ENCODE data around the gene GSTO2. TPM values are rescaled to one million over a fixed set of nuclear protein-coding genes. Genes with fewer than 3 reads are reported as not detected.
A peak's percentile ranks its signal among the peaks of the same experiment; 100 is the strongest.
"Not testable (repeated sequence)": the region's sequence is repeated elsewhere in the genome, so short reads cannot be mapped to it uniquely, and the experiment has no call there.

Gene GSTO2
- total RNA-seq (2014; rRNA removed; shearing (Covaris generic)) = 0.72 TPM in 1 of 2 replicates, not detected in the other

DNA sequence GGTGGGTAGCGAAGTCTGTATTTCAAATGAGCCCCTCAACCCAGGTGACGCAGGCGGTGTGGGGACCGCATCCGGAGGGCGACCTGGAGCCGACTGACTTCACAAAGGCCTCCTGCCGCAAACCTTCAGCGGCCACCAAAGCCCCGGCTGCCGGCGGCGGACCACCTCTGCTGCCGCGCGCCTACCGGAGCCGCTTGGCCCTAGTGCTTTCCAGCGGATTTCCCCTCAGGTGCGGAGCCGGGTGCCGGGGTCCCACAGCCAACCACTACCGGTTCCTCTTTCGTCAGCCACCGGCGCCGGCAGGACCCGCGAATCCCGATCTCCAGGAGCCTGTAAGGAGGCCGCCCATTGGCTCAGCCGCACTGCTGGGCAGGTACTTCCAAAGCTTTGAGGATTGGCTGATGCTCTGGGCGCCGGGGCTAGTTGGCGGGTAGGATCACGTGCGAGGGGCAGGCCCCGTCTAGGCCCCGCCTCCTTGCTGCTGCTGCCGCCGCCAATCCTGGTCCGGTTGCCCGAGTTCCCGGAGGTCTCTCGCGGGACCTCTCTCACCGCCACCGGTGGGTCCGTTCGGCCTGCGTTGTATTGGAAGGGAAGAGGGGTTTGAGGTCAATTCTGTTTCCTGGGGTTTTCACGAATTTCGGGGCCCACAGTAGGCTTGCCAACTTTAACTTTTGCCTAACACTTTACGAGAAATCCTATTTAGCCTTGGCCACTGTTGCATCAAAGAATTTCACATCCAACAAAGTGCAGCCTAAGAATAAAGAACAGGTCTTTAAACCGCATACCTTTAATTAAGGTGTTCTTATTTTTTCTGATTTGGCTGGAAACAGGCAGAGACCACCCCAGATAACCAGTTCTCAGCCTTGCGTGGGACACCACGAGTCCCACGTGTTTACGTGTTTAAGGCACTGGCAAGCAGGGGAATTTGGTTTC lies at the start of gene GSTO2:
TSS of gene GSTO2 (plus strand) at position 472 of the 933 bp plus-strand sequence. CDS start 5,732 bp downstream, outside the sequence.
- peak; percentile 98 for DNase-seq (ENCODE audit: low spot score)

DNA sequence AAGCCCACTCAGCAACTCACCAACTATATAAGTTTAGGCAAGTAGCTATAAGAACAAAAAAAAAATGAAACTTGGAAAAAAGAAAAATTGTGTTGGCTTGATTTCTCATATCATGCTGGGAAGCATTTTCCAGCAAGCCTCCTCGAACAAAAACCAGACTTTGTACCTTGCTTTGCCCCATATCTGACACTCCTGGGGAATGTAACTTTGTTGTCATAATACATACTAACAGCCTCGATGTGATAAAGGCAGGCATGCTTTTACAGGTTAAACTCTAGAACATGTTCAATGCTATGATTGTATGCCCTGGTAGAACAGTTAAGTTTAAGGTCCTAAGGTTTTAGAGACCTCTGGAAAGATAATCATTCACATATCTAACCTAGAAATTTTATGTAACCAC lies 48.5 kb upstream of the GSTO2 start:
- DNase-seq (ENCODE audit: low spot score) = no peak

DNA sequence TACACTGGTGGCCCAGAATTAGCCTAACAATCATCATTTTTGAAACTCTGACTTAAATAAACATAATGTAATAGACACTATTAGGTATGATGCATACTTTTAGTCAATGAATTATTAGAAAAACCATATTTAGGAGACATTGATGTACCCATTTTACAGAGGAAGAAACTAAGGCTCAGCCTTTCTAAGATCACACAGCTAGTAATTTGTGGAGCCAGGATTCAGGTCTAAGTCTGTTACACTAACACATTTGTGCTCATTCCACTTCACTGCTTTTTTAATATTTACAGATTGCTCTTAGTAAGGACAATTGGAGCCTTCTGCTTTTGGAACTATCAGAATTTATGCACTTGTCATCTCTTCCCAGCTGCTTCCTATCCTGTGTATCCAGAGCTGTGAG lies 45.7 kb upstream of the GSTO2 start:
- DNase-seq (ENCODE audit: low spot score) = no peak

DNA sequence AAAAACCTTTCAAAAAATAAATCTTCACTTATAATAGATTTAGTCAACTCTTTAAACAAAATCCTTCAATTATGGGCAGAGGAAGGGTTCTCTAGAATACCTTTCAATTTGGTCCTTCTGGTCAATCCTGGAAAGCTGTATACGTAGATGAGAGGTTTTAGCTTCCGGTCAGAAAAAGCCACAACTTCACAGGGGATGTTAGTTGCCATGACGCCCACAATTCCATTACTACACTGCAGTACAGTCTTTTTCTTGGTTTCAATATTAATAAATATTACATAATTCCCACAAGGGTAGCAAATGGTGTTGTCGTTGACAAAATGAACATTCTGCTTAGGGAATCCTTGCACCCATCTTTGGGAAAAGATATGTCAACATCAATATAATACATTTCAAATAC lies 38.5 kb upstream of the GSTO2 start:
- DNase-seq (ENCODE audit: low spot score) = no peak

DNA sequence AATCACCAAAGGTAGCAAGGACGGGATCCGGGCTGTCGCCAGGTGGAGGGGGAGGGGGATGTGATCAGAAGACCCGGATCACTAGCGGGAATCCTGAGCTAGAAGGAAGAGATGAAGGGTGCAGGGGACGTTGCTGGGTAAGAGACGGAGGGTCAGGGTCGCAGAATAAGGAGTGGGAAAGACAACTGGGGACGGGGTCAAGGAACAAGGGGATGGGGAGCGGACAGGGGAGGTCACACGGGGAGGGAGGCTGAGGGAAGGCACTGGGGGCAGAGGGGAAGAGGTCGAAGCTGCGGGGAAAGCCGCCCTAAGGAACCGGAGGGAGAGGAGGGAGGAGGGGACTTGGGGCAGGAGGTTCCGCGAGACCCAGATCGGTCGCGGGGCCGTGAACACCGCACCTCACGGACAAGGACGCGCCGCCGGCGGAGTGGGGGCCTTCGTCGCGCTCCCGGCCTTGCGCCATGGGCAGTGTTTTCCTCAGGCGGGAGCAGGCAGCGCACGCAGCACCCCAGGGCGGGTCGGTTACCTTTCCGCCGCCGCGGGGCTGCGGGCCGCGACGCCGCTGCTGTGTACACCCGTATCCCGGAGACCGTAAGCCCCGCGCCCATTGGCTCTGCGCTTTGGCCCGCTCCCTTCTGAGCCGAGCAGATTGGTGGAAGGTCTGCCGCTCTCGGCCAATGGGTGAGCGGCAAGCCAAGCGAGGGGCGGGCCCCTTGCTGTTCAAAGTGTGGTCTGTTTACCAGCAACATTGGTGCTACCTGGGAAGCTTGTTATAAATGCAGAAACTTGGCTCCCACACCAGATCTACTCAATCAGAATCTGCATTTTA lies 37.0 kb upstream of the GSTO2 start, which contains the start of gene CFAP43:
TSS of gene CFAP43 (minus strand) at position 581 of the 829 bp plus-strand sequence. CDS start at position 463, 118 bp downstream.
- DNase-seq (ENCODE audit: low spot score) = peak; percentile 94

DNA sequence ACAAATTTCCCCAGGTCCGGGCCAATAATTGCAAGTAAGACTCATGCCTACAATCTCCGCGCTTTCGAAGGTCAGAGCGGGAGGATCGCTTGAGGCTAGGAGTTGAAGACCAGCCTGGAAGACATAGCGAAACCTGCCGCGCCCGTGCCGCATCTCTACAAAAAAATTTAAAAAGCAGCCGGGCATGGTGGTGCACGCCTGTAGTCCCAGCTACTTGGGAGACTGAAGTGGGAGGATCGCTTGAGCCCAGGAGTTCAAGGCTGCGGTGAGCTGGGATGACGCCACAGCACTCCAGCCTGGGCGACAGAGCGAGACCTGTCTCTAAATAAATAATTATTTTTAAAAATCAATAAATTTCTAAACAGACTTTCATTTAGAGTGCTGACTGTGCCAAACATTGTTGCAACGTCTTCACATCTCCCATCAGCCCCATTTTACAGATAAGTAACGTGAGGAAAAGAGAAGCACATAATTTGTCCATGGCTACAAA lies 36.3 kb upstream of the GSTO2 start:
- DNase-seq (ENCODE audit: low spot score) = no peak

DNA sequence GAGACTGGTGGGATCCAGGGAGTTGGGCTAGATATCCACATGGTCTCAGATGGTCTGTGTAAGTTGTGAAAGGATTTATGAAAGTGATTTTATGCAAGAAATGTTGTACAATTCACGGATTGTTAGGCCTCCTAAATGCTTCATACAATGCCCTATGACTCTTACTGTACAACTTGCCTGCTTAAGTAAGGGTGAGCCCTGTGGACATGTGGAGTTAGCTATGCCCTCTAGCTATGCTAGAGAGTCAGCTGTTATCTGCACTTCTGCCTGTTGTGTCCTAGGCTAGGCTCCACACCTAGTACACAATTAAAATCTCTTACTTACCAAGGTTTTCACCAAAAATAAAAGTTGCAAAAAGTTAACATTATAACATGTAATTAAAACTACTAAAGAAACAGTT lies 35.2 kb upstream of the GSTO2 start:
- DNase-seq (ENCODE audit: low spot score) = no peak

DNA sequence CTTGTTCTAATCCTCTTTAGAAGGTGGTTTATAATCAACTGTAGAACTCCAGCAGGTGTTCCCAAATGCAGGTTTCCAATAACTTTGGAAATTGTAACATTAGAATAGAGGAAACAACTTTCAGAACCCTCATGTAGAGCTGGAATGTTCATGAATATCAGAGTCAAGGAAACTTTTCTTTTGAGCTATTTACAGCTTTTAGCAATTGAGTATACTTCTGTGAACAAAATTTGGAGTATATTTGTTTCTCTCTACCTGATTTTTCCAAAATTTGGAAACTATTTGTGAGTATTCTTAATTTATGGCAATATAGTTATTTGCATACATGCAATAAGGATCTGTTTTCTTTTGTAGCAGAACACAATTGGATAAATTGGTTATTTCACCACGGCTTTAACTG lies 34.0 kb upstream of the GSTO2 start:
- DNase-seq (ENCODE audit: low spot score) = no peak

DNA sequence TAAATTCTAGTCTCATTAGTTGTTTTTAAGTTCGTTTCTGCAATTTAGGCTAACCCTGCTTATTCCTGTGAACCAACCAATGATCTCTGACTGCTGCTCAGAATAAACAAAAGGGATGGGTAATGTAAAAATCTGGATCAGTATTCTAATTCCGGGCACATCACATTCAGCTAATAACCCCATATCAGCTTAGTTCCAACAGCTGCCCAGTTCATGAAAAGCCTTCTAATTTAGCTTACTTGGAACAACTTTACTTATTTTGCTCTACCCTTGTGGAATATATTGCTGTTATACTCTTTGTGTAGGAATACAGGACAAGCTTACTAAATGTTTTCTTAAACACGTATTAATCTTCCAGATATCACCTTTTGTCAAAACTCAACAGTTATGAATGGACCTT lies 33.2 kb upstream of the GSTO2 start:
- no peak for DNase-seq (ENCODE audit: low spot score)

DNA sequence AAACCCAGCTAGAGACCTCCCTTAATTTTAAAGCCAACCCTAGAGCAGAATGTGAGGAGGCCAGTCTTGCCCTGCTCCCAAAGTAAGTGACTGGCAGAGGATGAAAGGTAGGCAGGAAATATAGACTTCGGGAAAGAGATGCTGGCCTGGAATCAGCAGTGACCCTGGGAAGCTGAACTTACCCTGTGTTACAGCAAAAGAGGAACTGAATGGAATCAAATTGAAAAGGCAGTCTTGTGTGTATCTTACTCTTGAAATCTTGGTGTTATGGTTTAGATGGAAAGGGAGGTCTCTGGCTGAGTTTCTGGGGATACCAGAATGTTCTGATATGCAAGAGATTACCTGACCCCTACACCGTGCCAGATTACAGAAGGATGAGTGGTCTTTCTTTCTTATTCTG lies 28.9 kb upstream of the GSTO2 start:
- no peak for DNase-seq (ENCODE audit: low spot score)

DNA sequence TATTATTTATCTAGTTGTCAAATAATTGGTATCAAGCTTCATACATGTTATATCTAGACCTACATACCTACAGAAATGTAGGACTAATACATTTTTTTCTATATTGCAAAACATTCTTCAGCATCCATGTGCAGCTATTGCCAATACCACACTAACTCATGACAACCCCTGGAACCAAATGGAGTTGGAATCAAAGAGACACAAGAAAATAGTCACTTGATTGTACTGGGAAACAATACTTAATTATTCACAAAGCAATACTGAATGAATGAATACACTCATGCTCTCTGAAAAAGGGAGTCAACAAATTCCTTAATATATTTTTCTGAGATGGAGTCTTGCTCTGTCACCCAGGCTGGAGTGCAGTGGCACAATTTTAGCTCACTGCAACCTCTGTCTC lies 26.4 kb upstream of the GSTO2 start:
- no peak for DNase-seq (ENCODE audit: low spot score)

DNA sequence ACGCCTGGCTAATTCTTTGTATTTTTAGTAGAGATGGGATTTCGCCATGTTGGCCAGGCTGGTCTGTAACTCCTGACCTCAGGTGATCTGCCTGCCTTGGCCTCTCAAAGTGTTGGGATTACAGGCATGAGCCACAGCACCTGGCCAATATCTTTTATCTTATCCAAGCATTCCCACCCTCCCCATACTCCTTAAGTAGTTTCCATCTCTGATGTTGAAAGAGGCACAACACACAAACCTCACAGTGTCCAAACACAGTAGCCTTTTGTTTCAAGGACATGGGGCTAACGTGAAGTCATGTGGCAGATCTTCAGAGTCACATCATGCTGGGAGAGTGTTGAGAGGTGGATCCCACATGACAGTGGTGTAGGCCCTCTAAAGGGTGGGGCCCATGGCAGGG lies 26.0 kb upstream of the GSTO2 start:
- not testable (repeated sequence) for DNase-seq (ENCODE audit: low spot score)

DNA sequence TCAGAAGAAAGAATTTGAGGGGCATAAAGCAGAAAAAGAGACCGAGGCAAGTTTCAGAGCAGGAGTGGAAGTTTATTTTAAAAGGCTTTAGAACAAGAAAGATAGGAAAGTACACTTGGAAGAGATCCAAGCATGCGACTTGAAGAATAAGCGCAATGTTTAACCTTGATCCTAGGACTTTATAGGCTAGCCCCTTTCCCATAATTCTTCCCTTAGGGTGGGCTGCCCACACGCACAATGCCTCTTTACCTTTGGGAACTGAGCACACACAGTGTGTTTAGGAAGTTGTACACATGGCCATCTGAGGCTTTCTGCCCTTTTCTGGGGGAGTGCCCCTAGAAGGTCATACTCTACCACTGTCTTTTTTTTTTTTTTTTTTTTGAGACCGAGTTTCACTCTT lies 25.5 kb upstream of the GSTO2 start:
- DNase-seq (ENCODE audit: low spot score) = no peak

DNA sequence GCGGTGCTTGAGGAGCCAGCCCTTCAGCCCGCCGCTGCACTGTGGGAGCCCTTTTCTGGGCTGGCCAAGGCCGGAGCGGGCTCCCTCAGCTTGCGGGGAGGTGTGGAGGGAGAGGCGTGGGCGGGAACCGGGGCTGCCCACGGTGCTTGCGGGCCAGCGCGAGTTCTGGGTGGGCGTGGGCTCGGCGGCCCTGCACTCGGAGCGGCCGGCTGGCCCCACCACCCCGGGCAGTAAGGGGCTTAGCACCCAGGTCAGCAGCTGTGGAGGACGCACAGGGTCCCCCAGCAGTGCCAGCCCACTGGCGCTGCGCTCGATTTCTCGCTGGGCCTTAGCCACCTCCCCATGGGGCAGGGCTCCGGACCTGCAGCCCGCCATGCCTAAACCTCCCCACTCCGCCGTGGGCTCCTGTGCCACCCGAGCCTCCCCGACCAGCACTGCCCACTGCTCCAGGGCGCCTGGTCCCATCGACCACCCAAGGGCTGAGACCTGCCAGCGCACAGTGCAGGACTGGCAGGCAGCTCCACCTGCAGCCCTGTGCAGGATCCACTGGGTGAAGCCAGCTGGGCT lies 23.8 kb upstream of the GSTO2 start:
- no peak for DNase-seq (ENCODE audit: low spot score)

DNA sequence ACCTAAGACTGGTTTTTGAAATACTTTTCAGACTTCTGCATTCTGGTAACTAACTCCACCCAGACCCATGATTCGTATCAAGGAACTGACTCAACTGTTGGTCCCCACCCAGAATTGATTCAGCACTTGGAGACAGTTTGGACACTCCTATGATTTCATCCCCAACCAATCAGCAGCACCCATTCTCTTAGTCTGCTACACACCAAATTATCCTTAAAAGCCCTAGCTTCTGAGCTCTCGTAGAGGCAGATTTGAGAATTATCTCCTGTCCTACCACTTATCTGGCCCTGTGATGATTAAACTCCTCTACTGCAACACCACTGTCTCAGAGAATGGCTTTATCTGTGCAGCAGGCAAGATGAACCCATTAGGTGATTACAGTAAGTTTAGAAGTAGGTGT lies 22.0 kb upstream of the GSTO2 start:
- no peak for DNase-seq (ENCODE audit: low spot score)

DNA sequence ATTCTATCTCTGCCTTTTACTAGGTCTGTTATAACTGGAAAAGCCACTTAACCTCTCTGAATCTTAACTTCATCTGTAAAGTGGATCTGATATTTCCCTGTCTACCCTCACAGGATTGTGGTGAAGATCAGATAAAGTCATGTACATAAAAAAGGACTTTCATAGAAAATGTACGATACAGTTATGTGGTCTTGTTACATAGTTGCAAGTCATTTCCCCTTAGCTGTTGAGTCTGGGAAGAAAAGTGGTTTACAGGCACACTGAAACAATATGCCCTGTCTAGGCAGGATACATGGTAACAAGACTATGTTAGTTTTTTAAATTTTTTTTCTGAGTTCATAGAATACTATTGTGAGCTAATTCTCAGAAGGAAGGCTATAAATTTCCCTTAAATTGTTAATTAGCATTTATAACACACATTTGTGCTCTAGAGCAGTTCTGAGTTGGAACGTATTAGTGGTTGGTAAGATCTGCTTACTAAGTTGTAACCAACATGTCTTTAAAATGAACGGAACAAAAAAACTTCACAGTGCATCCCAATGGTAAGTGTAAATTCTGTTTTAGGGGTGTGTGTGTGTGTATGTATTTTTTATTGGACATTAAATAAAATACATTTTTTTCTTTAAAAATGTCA lies 21.4 kb upstream of the GSTO2 start:
- DNase-seq (ENCODE audit: low spot score) = no peak

DNA sequence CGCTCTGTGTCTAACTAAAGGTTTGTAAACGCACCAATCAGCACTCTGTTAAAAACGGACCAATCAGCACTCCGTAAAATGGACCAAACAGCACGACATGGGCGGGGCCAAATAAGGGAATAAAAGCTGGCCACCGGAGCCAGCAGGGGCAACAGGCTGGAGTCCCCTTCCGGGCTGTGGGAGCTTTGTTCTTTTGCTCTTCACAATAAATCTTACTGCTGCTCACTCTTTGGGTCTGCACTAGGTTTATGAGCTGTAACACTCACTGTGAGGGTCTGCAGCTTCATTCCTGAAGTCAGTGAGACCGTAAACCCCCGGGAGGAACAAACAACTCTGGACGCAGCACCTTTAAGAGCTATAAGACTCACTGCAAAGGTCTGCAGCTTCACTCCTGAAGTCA lies 20.1 kb upstream of the GSTO2 start:
- not testable (repeated sequence) for DNase-seq (ENCODE audit: low spot score)

DNA sequence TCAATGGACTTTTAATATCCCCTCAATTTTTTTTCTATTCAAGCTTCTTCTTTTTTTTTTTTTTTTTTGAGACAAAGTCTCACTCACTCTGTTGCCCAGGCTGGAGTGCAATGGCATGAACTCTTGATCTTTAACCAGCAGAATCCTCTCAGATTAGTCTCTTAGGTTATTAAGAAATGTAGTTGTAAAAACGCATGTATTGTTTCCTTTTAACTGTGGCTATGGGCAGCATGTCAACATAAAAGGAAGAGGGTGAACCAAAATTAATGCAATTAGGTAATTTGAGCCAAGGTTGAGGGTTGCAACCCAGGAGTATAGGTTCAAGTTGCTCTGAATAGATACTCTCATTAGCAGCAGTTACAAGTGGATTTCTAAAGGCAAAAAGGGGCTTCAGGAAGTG lies 18.6 kb upstream of the GSTO2 start:
- DNase-seq (ENCODE audit: low spot score) = no peak

DNA sequence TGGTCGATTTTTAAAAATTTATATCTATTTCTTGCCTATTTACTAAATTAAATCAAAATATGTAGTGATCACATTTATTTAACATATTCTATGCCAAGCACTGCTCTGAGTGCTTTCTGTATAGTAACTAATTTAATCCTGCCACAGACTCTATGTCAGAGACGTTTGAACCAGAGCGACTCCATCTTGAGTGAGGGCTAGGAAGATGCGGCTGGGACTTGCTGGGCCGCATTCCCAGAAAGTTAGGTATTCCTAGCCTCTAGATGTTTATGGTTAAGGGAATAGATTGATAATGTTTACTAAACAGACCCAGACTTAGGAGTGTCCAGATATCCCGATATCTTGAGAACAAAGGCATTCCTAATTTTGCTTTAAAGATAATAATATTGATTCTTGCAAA lies 17.5 kb upstream of the GSTO2 start:
- DNase-seq (ENCODE audit: low spot score) = no peak

DNA sequence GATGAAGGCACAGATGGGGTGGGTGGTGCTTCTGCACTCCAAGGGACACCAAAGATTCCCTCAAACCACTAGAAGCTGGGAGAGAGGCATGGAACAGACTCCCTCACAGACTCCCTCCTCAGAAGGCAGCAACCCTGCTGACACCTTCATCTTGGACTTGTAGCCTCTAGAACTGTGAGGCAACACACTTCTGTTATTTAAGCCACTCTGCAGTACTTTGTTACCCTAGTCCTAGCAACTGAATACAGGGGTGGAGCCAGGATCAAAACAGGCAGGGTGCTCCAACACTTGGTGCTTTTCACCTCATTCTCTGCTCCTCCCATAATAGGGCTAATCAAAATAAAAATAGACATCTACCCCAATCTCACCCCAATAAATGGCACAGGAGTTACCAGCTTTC lies 16.6 kb upstream of the GSTO2 start:
- DNase-seq (ENCODE audit: low spot score) = no peak

DNA sequence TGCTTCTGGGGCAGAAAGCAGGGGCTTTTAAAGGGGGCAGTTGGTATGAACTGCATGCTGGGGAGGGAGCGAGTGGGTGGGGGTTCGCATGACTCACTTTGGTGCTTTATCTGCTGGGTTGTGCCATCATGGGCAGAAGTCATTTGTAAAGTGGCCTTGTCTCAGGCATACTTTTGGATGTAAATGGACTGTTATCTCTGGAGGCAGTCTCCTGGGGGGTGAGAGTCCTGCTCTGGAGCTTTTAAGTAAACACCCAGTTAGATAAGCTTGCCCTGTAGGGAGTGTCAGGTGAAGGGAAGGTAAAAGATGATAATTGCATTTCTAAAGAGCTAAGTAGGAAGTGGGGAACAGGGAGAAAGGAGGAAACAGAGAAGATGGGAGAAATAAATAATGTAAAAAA lies 15.9 kb upstream of the GSTO2 start:
- DNase-seq (ENCODE audit: low spot score) = no peak
